AG09319 (cell line): ENCODE measurements around the gene POLD1.

ENCODE experiments used
- DNase-seq: peaks from one replicate; pipeline ENCODE4 v3.0.0-alpha.2; 2010; ENCODE audit warnings: low read depth; ENCODE audit errors: extremely low read depth
- TF ChIP-seq, protein P1 (sequence below): IDR thresholded peaks from 2 replicates; pipeline ENCODE4 v1.5.1; 2011; ENCODE audit warnings: low read depth, mild to moderate bottlenecking, inconsistent platforms, low read length, moderate library complexity

Gene POLD1

DNA sequence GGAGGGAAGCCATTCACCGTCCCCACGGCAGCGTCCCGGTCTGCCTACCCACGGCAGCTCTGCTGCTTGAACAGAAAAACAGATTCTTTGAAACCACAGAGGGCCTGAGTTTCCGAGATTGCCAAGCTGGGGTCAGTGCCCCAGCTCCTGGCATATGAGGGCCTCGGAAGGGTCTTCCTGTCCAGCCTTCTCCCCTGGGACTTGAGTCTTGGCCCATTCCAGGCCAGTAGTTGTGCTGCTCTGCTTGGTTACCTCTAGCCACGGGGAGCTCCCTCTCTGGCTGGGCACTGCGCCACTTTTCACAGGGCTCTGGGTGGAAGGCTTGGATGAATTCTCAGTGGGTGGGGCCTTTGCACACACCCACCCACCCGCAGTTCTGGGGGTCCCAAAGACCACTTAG lies 26.0 kb downstream of the POLD1 start:
- TF ChIP-seq, protein P1, sequence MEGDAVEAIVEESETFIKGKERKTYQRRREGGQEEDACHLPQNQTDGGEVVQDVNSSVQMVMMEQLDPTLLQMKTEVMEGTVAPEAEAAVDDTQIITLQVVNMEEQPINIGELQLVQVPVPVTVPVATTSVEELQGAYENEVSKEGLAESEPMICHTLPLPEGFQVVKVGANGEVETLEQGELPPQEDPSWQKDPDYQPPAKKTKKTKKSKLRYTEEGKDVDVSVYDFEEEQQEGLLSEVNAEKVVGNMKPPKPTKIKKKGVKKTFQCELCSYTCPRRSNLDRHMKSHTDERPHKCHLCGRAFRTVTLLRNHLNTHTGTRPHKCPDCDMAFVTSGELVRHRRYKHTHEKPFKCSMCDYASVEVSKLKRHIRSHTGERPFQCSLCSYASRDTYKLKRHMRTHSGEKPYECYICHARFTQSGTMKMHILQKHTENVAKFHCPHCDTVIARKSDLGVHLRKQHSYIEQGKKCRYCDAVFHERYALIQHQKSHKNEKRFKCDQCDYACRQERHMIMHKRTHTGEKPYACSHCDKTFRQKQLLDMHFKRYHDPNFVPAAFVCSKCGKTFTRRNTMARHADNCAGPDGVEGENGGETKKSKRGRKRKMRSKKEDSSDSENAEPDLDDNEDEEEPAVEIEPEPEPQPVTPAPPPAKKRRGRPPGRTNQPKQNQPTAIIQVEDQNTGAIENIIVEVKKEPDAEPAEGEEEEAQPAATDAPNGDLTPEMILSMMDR: no peak
- DNase-seq: no peak

DNA sequence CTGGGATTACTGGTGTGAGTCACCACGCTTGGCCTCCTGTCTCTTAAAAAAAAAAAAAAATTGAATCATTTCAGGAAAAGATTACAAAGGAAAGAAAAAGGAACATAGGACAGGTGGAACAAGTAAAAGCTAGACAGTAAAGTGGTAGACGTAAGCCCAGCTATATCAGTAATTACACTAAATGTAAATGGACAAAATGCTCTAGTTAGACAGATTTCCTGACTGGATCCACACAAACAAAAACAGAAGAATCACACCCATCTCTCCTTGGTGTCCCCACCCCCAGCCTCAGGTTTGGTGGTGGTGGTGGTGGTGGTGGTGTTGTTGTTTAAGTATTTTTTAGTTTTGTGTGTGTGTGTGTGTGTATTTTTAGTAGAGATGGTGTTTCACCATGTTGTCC lies 28.3 kb downstream of the POLD1 start:
- TF ChIP-seq, protein P1: no peak
- no peak for DNase-seq

DNA sequence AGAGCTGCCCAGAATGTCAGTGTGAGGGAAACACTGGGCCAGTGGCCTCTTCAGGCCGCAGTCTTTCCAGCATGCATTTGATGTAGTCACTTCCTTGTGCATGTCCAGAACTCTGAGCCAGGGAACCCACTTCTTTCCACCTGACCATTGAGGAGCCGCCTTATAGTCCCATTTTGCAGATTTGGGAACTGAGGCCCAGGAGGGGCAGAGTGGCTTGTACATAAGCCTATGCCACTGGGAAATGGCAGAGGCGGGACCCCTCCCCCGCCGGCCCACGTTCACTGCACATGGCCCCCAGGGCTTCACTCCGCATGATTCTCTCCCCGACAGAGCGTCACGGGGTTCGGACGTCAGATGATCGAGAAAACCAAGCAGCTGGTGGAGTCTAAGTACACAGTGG lies 28.9 kb downstream of the POLD1 start:
- TF ChIP-seq, protein P1: no peak
- no peak for DNase-seq

DNA sequence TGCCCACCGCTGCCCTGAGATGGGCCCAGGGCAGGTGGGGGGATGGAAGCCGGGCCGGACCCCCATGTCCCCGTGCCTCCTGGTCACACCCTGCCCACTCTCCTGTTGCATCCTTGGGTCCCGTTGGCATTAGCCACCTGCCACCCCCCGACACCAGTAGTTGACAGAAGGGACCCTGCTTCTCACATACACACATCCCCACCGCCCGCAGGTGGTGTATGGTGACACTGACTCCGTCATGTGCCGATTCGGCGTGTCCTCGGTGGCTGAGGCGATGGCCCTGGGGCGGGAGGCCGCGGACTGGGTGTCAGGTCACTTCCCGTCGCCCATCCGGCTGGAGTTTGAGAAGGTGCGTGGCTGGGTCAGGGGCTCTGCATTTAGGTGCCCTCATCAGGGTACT lies 29.4 kb downstream of the POLD1 start:
- no peak for DNase-seq
- TF ChIP-seq, protein P1: no peak

DNA sequence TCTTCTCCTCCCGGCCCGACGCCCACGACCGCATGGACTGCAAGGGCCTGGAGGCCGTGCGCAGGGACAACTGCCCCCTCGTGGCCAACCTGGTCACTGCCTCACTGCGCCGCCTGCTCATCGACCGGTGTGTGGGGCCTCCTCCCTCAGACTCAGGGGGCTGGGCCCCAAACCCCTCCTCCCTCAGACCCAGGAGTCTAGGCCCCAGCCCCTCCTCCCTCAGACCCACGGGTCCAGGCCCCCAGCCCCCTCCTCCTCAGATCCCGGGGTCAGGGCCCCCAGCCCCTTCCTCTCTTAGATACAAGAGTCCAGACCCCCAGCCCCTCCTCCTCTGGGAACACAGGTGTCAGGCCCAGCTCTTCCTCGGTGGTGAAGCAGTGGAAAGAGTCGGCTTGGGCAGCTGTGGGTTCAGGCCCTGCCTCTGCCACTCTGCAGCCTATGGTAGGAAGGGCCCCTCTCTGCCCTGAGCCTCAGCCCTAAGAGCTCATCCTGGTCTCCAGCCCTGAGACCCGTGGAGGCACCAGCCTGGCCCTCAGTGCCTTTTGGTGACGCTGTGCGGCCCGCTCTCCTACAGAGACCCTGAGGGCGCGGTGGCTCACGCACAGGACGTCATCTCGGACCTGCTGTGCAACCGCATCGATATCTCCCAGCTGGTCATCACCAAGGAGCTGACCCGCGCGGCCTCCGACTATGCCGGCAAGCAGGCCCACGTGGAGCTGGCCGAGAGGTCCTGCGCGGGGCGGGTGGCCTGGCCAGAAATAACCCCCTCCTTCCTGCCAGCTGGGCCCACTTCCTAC lies 30.9 kb downstream of the POLD1 start:
- TF ChIP-seq, protein P1: peak; percentile 89
- DNase-seq: peak; percentile 16

DNA sequence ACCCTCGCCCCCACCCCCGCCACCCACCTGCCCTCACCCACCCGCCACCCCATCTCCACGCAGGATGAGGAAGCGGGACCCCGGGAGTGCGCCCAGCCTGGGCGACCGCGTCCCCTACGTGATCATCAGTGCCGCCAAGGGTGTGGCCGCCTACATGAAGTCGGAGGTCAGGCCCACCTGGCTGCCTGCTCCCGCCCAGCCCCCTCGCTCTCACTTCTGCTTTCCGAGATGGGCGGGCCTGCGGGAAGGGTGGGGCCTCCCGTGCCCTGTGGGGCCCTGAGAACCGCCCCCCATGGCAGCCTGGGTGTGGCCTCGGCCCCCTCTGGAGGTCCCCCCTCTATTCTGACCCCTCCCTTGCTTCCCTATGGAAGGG lies 31.5 kb downstream of the POLD1 start:
- DNase-seq: no peak
- TF ChIP-seq, protein P1: no peak

DNA sequence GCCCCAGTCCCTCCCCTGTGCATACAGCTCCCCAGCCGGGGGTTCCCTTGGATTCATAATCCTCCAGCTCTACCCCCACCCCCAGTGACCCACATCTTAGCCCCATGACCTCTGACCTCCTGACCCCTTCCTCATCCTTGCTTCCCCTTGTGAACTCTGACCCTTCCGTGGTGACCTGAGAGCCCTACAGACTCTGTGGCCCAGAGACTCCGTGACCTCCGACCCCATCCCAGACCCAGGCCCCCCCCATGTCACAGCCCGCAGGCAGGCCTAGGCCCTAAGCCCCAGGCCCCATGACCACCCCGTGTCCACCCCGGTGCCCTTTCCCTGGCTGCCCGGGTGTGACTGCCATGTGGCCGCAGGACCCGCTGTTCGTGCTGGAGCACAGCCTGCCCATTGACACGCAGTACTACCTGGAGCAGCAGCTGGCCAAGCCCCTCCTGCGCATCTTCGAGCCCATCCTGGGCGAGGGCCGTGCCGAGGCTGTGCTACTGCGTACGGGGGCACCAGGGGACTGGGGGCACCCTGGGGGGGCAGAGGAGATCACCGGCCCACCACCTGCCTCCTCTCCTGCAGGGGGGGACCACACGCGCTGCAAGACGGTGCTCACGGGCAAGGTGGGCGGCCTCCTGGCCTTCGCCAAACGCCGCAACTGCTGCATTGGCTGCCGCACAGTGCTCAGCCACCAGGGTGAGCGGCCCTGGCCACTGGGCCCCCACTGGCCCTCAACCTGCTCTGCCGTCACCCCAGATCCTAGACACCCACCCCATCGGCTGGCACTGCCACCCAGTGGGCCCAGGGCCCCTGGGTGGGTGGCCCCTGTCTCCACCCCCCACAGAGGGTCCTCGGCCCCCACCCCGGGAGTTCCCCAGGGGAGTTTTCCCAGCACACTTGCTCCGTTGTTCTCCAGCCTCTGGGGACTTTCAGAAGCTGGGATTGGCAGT lies 32.2 kb downstream of the POLD1 start:
- TF ChIP-seq, protein P1: no peak
- DNase-seq: no peak
